ENCODE measurements around the gene LRRN4CL. TPM values are rescaled to one million over a fixed set of nuclear protein-coding genes. Genes with fewer than 3 reads are reported as not detected.

The LRRN4CL gene
- total and polyA plus RNA-seq, 2 of the 8 experiments (the other 6 are each of a cell fraction or from before 2014, with no cell fraction given), result 0.05 to 0.26 TPM

- TF ChIP-seq ATF2 (IDR thresholded peaks at IDR 0.05; ENCODE audit: low read length), result no peak
- TF ChIP-seq JUN (IDR thresholded peaks at IDR 0.05; ENCODE audit: low read depth, low read length), result no peak
- no peak for TF ChIP-seq HDAC2 (IDR thresholded peaks at IDR 0.05; ENCODE audit: borderline replicate concordance in 1 of 2, low read depth in 2 of 2, low read length in 2 of 2)
- no peak for TF ChIP-seq E2F6 (IDR thresholded peaks at IDR 0.05)
- no peak for TF ChIP-seq EP300 (IDR thresholded peaks at IDR 0.05; ENCODE audit: borderline replicate concordance in 1 of 2, low read depth in 2 of 2, low read length in 2 of 2)
Observed at GRCh38 chr11:62719302-62719978, 30.1 kb upstream of the LRRN4CL start (continued).

Measured in H1 (cell line).